HG02798 (cell line): ENCODE data around the gene DKC1.
A peak's percentile ranks its signal among the peaks of the same experiment; 100 is the strongest.

Experiments used
- ATAC-seq: cut with Tn5 transposase; IDR thresholded peaks from one replicate; pipeline ENCODE4 v1.9.1; 2021; ENCODE audit warnings: mild to moderate bottlenecking; ENCODE audit not compliant: unreplicated experiment, poor library complexity

The DKC1 gene

GRCh38 chrX:154762537-154763296 lies at the start of gene DKC1:
DKC1 (plus strand) TSS chrX:154762864; CDS start chrX:154762966, 102 bp downstream.
- peak; percentile 95 for ATAC-seq

GRCh38 chrX:154714925-154715324 lies 47.7 kb upstream of the DKC1 start:
- ATAC-seq, result peak; percentile 49

DNA sequence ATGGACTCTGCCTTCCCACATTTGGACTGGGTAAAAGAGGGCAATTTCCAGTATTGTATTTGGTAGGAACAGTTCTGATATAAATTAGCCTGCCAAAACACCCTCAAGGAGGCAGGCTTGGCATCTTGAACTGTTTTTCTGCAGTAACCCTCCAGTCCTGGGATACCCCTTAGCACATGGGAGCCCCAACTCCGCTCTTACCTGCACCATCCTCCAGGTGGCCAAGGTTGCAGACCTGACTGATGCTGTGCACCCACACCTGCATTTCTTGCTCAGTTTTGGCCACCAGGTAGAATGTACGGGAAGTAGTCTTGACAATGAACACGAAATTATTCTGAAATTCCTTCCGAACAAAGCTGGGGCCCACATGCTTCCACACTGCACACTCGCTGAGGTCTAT lies 46.8 kb upstream of the DKC1 start:
- ATAC-seq, result no peak

DNA sequence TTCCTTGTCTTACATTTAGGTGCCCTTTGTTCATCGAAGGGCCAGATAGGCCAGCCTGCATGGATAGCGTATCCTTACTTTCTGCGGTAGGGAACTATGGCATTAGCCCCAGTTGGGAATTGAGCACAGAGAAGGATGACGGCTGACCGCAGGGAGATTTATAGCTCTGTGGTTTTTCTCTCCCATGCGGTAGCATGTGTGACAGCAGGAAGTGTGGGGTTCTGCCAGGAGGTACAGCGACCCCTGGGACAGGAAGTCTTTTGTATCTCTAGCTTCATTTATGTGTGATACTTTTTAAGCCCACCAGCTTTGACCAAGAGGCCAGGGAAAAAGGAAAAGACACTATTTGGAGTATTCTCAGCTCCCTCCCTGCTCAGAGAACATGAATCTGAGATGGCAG lies 44.8 kb upstream of the DKC1 start:
- ATAC-seq, result no peak

GRCh38 chrX:154718616-154719015 lies 44.0 kb upstream of the DKC1 start:
- no peak for ATAC-seq

DNA sequence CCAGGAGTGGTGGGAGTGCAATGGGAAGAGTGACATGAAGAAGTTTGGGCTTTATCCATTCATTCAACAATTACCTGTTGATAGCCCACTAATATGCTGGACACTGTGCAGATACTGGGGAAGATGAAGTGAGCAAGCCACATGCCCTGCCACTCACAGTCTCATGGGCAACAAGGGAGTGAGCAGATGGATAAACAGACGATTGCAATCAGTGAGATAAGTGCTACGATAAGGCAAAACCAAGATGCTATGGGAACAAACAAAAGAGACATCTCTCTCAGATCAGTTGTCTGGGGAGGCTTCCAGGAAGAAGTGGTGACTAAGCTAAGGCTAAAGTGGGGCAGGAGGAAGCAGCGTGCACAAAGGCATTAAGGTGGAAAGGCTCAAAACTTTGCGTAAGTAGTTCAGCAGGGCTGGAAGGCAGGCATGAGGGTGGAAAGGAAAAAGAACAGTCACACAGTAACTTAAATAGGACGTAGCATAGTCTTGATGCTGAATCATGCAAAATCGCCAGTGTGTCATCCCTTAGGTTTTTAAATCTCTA lies 43.5 kb upstream of the DKC1 start:
- ATAC-seq, result no peak

- no peak for ATAC-seq
These were observed 42.6 kb upstream of the DKC1 start for GRCh38 chrX:154720067-154720466.

- no peak for ATAC-seq
These were observed 41.5 kb upstream of the DKC1 start for GRCh38 chrX:154721155-154721554.

GRCh38 chrX:154724993-154725756 lies 37.5 kb upstream of the DKC1 start:
- no peak for ATAC-seq

- ATAC-seq, result no peak
These were observed 35.2 kb upstream of the DKC1 start for GRCh38 chrX:154727418-154727817.

GRCh38 chrX:154727871-154728270 lies 34.8 kb upstream of the DKC1 start:
- ATAC-seq, result no peak

- ATAC-seq, result no peak
These were observed 34.1 kb upstream of the DKC1 start for GRCh38 chrX:154728431-154729190.

DNA sequence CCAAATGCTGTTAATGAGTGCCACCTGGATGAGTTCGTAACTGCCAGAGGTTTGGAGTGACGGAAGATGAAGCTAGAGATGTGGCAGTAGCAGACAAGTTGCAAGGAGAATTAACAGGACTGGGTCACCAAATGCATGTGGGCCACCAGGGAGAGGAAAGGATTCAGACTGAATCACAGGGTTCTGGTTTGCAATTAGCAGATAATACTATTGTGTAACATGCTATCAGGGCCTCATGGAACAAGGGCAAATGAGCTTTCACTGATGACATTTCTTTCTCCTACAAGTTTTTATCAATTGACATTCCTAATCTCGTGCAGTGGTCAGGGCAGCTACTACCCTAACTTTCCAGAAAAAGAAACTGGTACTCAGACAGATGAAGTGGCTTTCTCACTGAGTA lies 33.2 kb upstream of the DKC1 start:
- ATAC-seq, result no peak

- ATAC-seq, result no peak
These were observed 32.3 kb upstream of the DKC1 start for GRCh38 chrX:154730253-154730891.

DNA sequence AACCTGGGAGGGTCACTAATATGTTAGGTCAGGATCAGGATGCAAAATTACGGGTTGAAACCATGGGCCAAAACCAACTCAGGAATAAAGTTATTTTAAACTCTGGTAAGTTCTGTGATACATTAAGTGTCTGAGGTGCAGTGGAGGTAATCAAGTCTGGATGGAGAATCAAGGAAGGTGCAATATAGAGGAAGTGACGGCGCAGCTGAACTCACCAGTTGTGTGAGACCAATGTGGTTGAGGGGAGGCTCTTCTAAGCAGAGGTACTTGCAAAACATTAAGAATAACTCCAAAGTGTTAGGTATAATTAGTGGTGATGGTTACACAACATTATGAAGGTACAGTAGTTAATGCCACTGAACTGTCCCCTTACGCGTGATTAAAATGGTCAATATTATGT lies 31.5 kb upstream of the DKC1 start:
- ATAC-seq, result no peak

DNA sequence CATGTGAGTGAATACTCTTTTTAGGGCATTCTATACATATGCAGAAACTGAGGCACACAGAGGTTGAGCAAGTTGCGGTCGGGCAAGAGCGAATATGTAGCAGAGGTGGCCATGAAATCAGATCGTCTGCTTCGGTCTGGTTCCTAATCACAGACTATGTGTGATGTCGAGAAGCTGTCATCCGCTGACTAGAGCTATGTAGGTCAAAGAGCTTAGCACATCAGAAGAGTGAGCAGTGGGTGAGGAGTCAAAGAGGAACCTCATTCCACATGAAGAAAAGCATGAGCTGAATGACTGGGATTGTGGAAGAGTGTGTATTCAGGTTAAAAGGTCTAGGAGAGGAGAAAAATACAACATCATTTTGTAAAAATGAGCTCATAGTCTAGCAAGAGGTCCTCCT lies 30.8 kb upstream of the DKC1 start:
- no peak for ATAC-seq

DNA sequence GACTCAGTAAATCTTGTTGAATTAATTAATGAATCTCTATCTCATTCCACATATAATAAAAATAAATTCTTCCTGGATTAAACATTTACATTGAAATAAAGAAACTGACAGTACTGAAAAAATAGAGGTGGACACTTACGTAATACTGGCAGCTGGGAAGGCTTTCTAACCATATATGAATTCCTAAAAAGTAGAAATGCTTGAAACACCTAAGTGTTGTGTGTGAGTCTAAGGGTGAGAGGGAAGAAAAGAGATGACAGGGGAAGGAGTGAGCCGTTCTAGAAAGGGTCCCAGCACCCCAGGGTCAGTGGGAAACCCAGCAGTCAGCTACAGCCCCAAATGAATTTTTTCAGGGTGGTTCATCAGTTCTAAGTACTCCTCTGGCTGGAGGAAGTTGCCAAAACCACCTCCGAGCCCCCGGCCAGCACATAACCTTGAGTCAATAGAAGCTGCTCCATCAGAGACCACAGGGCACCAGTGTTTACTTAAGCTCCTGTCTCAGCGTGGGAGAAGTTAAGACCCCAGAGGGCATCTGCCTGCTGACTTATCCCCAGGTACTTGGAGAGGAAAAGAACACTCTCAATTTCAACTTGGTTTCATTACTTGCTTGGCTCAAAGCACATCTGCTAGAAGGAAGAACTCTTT lies 30.1 kb upstream of the DKC1 start:
- no peak for ATAC-seq

DNA sequence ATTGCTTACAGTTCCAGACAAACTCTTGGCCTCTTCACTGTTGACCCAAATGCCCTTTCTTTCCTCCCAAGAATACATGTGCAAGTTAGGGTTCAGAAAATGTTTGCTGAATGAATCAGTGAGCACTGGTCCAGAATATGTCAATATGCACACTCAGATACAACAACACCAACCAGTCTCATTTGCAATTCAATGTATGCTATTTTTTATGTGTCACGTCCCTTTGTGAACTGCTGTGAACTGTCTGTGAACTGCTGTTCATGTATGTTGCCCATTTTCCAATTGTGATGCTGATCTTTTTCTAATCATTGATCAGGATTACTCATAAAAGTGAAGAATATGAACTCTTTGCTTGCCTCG lies 29.6 kb upstream of the DKC1 start:
- no peak for ATAC-seq

- ATAC-seq, result no peak
These were observed 28.4 kb upstream of the DKC1 start for GRCh38 chrX:154734061-154734781.
